Immature natural killer cell (primary cell): Measurements from ENCODE around the gene CEP170B. TPM values are rescaled to one million over a fixed set of nuclear protein-coding genes. Genes with fewer than 3 reads are reported as not detected.
A peak's percentile ranks its signal among the peaks of the same experiment; 100 is the strongest.
"Not testable (repeated sequence)": the region's sequence is repeated elsewhere in the genome, so short reads cannot be mapped to it uniquely, and the experiment has no call there.

Experiments used
- DNase-seq, 3 donors: peaks; one replicate each; pipeline ENCODE4 v3.0.0; 2022; ENCODE audit warnings: mixed read lengths in 1 of 3
- H3K27ac Mint-ChIP-seq, 6 donors: one replicate each; pipeline ENCODE4 v1.8.0; 2020; ENCODE audit warnings: mixed read lengths in 6 of 6, mild to moderate bottlenecking in 5 of 6, inconsistent platforms in 4 of 6, moderate library complexity in 3 of 6
- H3K27me3 Mint-ChIP-seq, 3 donors: one replicate each; pipeline ENCODE4 v1.8.0; 2020 to 2021; ENCODE audit warnings: low read depth in 3 of 3, mild to moderate bottlenecking in 3 of 3, mixed read lengths in 3 of 3, moderate library complexity in 3 of 3, inconsistent platforms in 1 of 3
- H3K36me3 Mint-ChIP-seq, 3 donors: one replicate each; pipeline ENCODE4 v1.8.0; 2020; ENCODE audit warnings: mixed read lengths in 3 of 3, inconsistent platforms in 2 of 3, mild to moderate bottlenecking in 2 of 3
- H3K4me1 Mint-ChIP-seq, 2 donors: one replicate each; pipeline ENCODE4 v1.8.0; 2020; ENCODE audit warnings: inconsistent platforms in 2 of 2, mild to moderate bottlenecking in 2 of 2, mixed read lengths in 2 of 2, moderate library complexity in 1 of 2
- H3K4me3 Mint-ChIP-seq, 5 donors: one replicate each; pipeline ENCODE4 v1.8.0; 2020; ENCODE audit warnings: mild to moderate bottlenecking in 5 of 5, mixed read lengths in 5 of 5, inconsistent platforms in 3 of 5, moderate library complexity in 3 of 5
- H3K9me3 Mint-ChIP-seq, 6 donors: one replicate each; pipeline ENCODE4 v1.8.0; 2020; ENCODE audit warnings: mild to moderate bottlenecking in 6 of 6, mixed read lengths in 6 of 6, inconsistent platforms in 4 of 6, moderate library complexity in 3 of 6
- polyA plus RNA-seq, 3 donors: library from polyadenylated mRNA; unstranded; fragments of 300-500 nt; fragmentation: Illumina TruSeq; gene quantifications; one replicate each; pipeline ENCODE4 v1.2.3, GENCODE V29; 2021

CEP170B gene
- polyA plus RNA-seq, 3 donors from 2014 or later = not detected

DNA sequence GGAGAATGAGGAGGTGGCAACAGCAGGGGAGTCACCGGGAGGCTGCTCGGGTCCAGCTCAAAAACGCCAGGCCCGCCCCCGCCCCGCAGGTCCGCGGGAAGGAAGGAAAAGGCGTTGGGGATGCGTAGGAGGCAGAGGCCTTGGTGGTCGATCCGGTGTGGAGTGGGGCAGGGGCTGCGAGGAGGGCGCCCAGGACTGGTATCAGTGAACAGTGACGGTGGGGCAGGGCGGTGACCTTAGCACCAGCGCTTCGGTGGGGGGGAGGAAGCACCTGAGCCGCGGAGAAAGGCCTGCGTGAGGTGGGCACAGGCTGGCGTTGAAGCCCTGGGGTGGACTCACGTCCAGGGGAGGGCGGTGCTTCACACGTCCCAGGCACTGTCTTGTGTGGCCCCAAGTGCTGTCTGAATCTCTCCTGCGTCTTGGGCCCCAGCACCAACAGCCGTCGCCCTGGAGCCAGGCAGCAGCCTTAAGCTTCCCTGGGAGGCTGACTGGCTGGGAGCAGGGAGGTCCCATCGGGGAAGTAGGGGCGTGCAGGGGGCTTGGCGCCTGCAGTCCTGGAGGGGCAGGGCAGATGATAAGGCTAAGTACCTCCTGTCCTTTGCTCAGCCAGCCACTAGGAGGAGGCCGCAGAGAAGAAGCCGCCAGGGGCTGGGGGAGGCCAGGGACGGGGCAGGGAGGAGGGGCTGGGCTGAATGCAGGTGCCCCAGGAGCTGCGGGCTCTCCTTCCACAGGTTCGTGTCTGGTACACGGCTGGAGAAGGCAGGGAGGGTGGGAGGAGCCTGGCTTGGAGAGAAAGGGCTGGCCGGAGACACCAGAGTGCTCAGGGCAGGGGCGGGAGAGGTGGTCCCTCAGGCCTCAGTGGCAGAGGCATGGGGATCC is 37.7 kb upstream of the CEP170B start:
- peak overlapping the region; percentile 75 to 84 (median 78) for H3K4me3 Mint-ChIP-seq
- H3K27me3 Mint-ChIP-seq = peaks cover 11 to 15% (median 12%) of the 10 kb centered on the region in 3 donors
- DNase-seq = peak; percentile 46 to 50 (median 50)
- peaks cover 0 to 3% (median 0%) of the 10 kb centered on the region in 3 donors for H3K36me3 Mint-ChIP-seq
- peaks cover 23 to 25% of the 10 kb centered on the region in 2 donors for H3K4me1 Mint-ChIP-seq
- no peaks in the 10 kb centered on the region for H3K9me3 Mint-ChIP-seq
- H3K27ac Mint-ChIP-seq = no peak overlapping the region

DNA sequence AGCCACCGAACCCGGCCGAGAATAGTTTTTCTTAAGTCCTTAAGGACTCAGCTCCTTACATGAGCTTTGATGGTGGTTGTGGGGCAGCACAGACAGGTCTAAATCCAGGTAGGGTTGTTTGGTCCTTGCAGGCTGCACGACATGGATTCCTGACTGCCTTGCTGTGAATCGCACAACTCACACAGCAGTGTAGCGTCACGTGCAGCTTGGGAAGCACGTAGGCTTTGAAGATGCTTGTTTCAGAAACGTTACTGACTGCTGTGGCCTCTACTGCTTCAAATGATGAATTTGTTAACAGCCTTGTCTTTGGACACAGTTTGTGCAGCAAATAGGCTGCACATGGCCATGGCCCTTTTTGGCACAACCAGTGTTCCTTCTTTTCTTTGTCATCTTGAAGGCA is 34.3 kb upstream of the CEP170B start:
- Mint-ChIP-seq H3K36me3 (no peaks in the 10 kb centered on the region), H3K4me3 (no peak overlapping the region), H3K4me1 (peaks cover 9 to 11% of the 10 kb centered on the region in 2 donors), H3K27ac (no peak overlapping the region), H3K27me3 (peaks cover 2 to 6% (median 3%) of the 10 kb centered on the region in 3 donors), H3K9me3 (no peaks in the 10 kb centered on the region)
- no peak for DNase-seq

- DNase-seq, H3K27ac Mint-ChIP-seq, H3K27me3 Mint-ChIP-seq, H3K36me3 Mint-ChIP-seq, H3K9me3 Mint-ChIP-seq, H3K4me1 Mint-ChIP-seq, H3K4me3 Mint-ChIP-seq: not testable (repeated sequence)
Observed at GRCh38 chr14:104836171-104836935, 28.7 kb upstream of the CEP170B start.

DNA sequence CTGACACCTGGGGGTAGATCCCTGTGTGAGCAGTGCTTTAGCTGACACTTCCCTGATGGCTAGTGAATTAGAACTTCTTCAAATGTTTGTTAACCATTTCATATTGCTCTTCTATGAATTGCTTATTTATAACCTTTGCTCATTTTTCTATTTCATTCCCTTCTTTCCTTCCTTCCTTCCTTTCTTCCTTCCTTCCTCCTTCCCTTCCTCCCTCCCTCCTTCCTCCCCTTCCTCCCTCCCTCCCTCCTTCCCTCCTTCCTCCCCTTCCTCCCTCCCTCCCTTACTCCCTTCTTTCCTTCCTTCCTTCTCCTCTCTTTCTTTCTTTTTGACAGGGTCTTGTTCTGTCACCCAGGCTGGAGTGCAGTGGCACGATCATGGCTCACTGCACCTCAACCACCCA is 23.3 kb upstream of the CEP170B start:
- no peak for DNase-seq
- Mint-ChIP-seq H3K4me1 (no peaks in the 10 kb centered on the region), H3K27me3 (peaks cover 11 to 26% (median 11%) of the 10 kb centered on the region in 3 donors), H3K27ac (no peak overlapping the region), H3K36me3 (no peaks in the 10 kb centered on the region), H3K9me3 (no peaks in the 10 kb centered on the region), H3K4me3 (no peak overlapping the region)

DNA sequence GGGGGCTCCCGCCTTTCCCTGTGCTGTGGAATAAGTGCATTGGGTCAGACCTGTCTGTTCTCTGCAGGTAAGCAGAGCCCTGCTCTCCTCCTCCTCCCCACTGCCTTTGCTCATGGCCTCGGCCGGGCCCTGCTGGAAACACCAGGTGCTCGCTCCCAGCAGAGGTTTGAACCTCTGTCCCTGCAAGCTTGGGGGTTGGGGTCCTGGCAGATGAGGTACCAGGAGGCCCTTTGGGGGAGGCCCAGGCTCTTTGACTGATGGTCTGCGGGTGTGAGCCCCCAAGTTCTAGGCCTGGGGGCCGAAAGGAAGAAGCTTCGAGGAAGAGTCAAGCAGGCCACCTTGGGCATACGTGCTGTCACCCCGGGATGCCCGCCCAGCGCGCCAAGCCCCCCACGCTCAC is 22.1 kb upstream of the CEP170B start:
- Mint-ChIP-seq H3K27ac (no peak overlapping the region), H3K27me3 (peaks cover 11 to 31% (median 12%) of the 10 kb centered on the region in 3 donors), H3K4me3 (no peak overlapping the region), H3K36me3 (no peaks in the 10 kb centered on the region), H3K4me1 (no peaks in the 10 kb centered on the region), H3K9me3 (no peaks in the 10 kb centered on the region)
- DNase-seq = no peak

GRCh38 chr14:104843442-104844305 is 21.4 kb upstream of the CEP170B start:
- no peak overlapping the region for H3K4me3 Mint-ChIP-seq
- H3K9me3 Mint-ChIP-seq = no peaks in the 10 kb centered on the region
- H3K36me3 Mint-ChIP-seq = no peaks in the 10 kb centered on the region
- no peak for DNase-seq
- H3K4me1 Mint-ChIP-seq = no peaks in the 10 kb centered on the region
- H3K27ac Mint-ChIP-seq = no peak overlapping the region
- peaks cover 9 to 31% (median 12%) of the 10 kb centered on the region in 3 donors for H3K27me3 Mint-ChIP-seq

DNA sequence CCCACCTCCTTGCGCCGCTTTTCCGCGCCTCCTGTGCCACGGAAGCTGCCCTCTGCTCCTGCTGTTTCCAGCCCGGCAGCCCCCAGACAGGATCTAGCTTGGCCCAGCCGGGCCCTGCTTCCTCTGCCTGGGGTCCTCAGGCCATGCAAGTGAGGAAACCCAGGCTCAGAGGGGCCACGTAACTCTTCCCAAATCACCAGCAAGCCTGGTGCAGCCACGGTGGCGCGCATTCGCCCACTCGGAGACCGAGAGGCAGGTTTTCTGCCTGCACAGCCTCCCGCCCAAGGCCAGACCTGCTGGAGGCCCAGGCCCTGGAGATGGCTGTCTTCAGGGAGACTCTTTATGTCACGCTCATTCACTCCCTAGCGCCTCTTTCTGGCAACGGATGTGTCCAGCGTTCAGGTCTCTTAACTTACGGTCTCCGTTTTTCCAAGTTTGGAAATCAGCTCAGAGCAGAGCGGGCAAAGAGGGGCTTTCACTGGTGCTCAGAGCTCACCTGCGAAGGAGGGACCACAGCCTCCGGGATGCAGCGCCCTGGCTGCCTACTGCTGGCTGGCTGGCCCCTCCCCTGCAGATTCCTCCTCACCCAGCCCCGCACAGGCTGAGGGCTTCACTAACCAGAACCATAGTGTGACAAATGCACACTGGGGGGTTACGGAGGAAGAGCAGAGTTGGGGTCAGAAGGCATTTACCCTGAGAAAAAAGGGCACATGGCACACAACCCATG is 20.6 kb upstream of the CEP170B start:
- Mint-ChIP-seq H3K4me3 (no peak overlapping the region), H3K9me3 (no peaks in the 10 kb centered on the region), H3K36me3 (no peaks in the 10 kb centered on the region), H3K27ac (no peak overlapping the region), H3K4me1 (no peaks in the 10 kb centered on the region), H3K27me3 (peaks cover 7 to 27% (median 12%) of the 10 kb centered on the region in 3 donors)
- no peak for DNase-seq

- H3K27ac Mint-ChIP-seq = no peak overlapping the region
- H3K9me3 Mint-ChIP-seq = peaks cover 0 to 1% (median 0%) of the 10 kb centered on the region in 6 donors
- H3K27me3 Mint-ChIP-seq = peaks cover 7 to 30% (median 12%) of the 10 kb centered on the region in 3 donors
- no peak for DNase-seq
- H3K36me3 Mint-ChIP-seq = no peaks in the 10 kb centered on the region
- H3K4me3 Mint-ChIP-seq = no peak overlapping the region
- no peaks in the 10 kb centered on the region for H3K4me1 Mint-ChIP-seq
Observed at GRCh38 chr14:104845033-104845666, 19.9 kb upstream of the CEP170B start.

DNA sequence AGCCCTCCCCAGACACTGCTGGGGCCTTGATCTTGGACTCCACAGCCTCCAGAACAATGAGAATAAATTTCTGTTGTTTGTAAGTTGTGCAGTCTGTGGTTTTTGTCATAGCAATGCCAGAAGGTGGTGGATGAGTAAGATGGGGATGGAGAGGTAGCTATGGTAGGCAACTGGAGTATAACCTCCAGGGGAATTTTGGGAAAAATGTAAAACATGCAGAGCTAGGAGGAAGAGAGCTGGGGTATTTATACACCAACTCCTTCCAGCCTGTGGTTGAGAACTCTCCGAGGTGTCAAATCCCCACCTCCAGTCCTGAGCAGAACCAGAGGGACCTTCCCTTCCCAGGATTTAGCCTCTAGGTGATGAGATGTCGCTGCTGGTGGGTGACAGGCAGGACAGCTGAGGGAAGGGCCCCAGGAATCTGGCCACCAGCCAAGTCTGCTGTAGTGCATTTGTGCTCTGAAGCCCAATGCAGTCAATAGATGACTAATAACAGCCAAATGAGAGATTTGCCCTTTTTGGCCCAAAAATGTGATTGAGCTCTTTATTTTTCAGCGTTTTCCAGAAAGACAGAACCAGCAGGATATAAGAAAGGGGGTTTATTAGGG is 19.1 kb upstream of the CEP170B start:
- no peaks in the 10 kb centered on the region for H3K4me1 Mint-ChIP-seq
- H3K4me3 Mint-ChIP-seq = no peak overlapping the region
- no peaks in the 10 kb centered on the region for H3K36me3 Mint-ChIP-seq
- peaks cover 0 to 1% (median 0%) of the 10 kb centered on the region in 6 donors for H3K9me3 Mint-ChIP-seq
- peaks cover 7 to 30% (median 9%) of the 10 kb centered on the region in 3 donors for H3K27me3 Mint-ChIP-seq
- no peak overlapping the region for H3K27ac Mint-ChIP-seq
- DNase-seq = no peak

GRCh38 chr14:104852280-104852663 is 12.8 kb upstream of the CEP170B start:
- peaks cover 1 to 7% (median 4%) of the 10 kb centered on the region in 3 donors for H3K27me3 Mint-ChIP-seq
- peaks cover 0 to 1% (median 0%) of the 10 kb centered on the region in 6 donors for H3K9me3 Mint-ChIP-seq
- no peak for DNase-seq
- no peak overlapping the region for H3K4me3 Mint-ChIP-seq
- no peaks in the 10 kb centered on the region for H3K36me3 Mint-ChIP-seq
- no peak overlapping the region for H3K27ac Mint-ChIP-seq
- no peaks in the 10 kb centered on the region for H3K4me1 Mint-ChIP-seq

DNA sequence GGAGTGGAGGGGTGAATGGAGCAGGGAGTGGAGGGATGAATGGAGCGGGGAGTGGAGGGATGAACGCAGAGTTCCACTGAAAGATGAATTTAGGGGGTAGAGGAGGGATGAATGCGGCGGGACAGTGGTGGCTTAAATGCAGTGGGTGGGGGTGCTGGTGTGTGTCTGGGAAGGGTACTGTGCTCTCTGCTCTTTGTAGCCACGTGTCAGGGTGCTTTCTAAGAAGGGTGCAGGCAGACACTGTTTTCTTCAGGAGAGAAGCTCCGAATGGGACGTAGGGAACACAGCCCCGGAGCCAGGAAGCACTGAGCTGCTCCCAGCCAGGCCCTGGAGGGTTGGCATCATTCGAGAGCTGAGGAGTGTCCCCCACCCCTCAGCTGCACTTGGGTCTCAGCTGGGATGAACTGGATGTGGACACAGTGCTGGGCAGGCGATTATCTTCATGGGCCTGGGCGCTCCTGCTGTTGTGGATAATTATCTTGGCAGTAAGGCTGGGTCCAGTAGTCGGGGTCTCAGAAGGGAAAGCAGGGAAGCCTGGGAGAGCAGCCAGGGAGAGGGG is 9.5 kb upstream of the CEP170B start:
- H3K36me3 Mint-ChIP-seq = no peaks in the 10 kb centered on the region
- no peak overlapping the region for H3K27ac Mint-ChIP-seq
- no peak overlapping the region for H3K4me3 Mint-ChIP-seq
- H3K9me3 Mint-ChIP-seq = no peaks in the 10 kb centered on the region
- peaks cover 1 to 4% (median 3%) of the 10 kb centered on the region in 3 donors for H3K27me3 Mint-ChIP-seq
- no peak for DNase-seq
- H3K4me1 Mint-ChIP-seq = no peaks in the 10 kb centered on the region

GRCh38 chr14:104856157-104856868 is 8.8 kb upstream of the CEP170B start:
- H3K27ac Mint-ChIP-seq = no peak overlapping the region
- no peaks in the 10 kb centered on the region for H3K9me3 Mint-ChIP-seq
- no peaks in the 10 kb centered on the region for H3K4me1 Mint-ChIP-seq
- H3K36me3 Mint-ChIP-seq = no peaks in the 10 kb centered on the region
- no peak for DNase-seq
- H3K27me3 Mint-ChIP-seq = peaks cover 1 to 3% (median 2%) of the 10 kb centered on the region in 3 donors
- H3K4me3 Mint-ChIP-seq = no peak overlapping the region
